ENCODE results near the gene ADIPOQ.

The ADIPOQ gene

GRCh38 chr3:186841620-186842019 is 890 bp upstream of the ADIPOQ start:
- no peak for TF ChIP-seq ZNF473 (tag by site-specific recombination; IDR thresholded peaks at IDR 0.05)
- TF ChIP-seq CTCF (tag by site-specific recombination; IDR thresholded peaks at IDR 0.05) = no peak
- TF ChIP-seq ZNF555 (tag by site-specific recombination; conservative IDR thresholded peaks at IDR 0.05) = no peak
- no peak for TF ChIP-seq TSHZ1 (tag by site-specific recombination; IDR thresholded peaks at IDR 0.05; ENCODE audit: borderline replicate concordance)
- TF ChIP-seq ZNF664 (tag by site-specific recombination; IDR thresholded peaks at IDR 0.05) = no peak
- TF ChIP-seq ZNF660 (tag by site-specific recombination; IDR thresholded peaks at IDR 0.05) = no peak
- TF ChIP-seq ZNF184 (tag by site-specific recombination; IDR thresholded peaks at IDR 0.05) = no peak
- no peak for TF ChIP-seq SP3 (tag by site-specific recombination; IDR thresholded peaks at IDR 0.05)
- TF ChIP-seq TCF7L2 (IDR thresholded peaks at IDR 0.05; ENCODE audit: borderline replicate concordance, low read depth, low read length) = no peak
- TF ChIP-seq ZEB2 (tag by site-specific recombination; IDR thresholded peaks at IDR 0.05) = no peak
- no peak for TF ChIP-seq FEZF1 (tag by site-specific recombination; IDR thresholded peaks at IDR 0.05)
- no peak for TF ChIP-seq ZNF670 (tag by site-specific recombination; IDR thresholded peaks at IDR 0.05; ENCODE audit: low read depth)
- POLR2A ChIA-PET = no interaction called here
- H3K27ac ChIP-seq (ENCODE audit: extremely low read depth, low read depth, low read length) = no peak overlapping the region

GRCh38 chr3:186843039-186843432 is 526 bp downstream of the ADIPOQ start:
- TF ChIP-seq IKZF3 (tag by site-specific recombination; IDR thresholded peaks at IDR 0.05) (no peak), ZNF549 (tag by site-specific recombination; IDR thresholded peaks at IDR 0.05) (no peak), ZNF138 (tag by site-specific recombination; IDR thresholded peaks at IDR 0.05; ENCODE audit: borderline replicate concordance) (no peak), ZNF580 (tag by site-specific recombination; IDR thresholded peaks at IDR 0.05) (no peak), ZNF701 (tag by site-specific recombination; IDR thresholded peaks at IDR 0.05) (no peak), SETDB1 (IDR thresholded peaks at IDR 0.05; ENCODE audit: insufficient read length, low read length) (no peak), ZEB2 (tag by site-specific recombination; IDR thresholded peaks at IDR 0.05) (no peak), ZNF416 (tag by site-specific recombination; IDR thresholded peaks at IDR 0.05) (no peak), ZNF354C (tag by site-specific recombination; IDR thresholded peaks at IDR 0.05; ENCODE audit: borderline replicate concordance, low read depth) (no peak), ZNF660 (tag by site-specific recombination; IDR thresholded peaks at IDR 0.05) (no peak), ZNF623 (tag by site-specific recombination; IDR thresholded peaks at IDR 0.05) (no peak), ZFP41 (tag by site-specific recombination; IDR thresholded peaks at IDR 0.05; ENCODE audit: borderline replicate concordance) (no peak)
- TF ChIP-seq, protein P1, sequence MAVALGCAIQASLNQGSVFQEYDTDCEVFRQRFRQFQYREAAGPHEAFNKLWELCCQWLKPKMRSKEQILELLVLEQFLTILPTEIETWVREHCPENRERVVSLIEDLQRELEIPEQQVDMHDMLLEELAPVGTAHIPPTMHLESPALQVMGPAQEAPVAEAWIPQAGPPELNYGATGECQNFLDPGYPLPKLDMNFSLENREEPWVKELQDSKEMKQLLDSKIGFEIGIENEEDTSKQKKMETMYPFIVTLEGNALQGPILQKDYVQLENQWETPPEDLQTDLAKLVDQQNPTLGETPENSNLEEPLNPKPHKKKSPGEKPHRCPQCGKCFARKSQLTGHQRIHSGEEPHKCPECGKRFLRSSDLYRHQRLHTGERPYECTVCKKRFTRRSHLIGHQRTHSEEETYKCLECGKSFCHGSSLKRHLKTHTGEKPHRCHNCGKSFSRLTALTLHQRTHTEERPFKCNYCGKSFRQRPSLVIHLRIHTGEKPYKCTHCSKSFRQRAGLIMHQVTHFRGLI (tag by site-specific recombination; IDR thresholded peaks at IDR 0.05) = no peak
- TF ChIP-seq, protein P2, sequence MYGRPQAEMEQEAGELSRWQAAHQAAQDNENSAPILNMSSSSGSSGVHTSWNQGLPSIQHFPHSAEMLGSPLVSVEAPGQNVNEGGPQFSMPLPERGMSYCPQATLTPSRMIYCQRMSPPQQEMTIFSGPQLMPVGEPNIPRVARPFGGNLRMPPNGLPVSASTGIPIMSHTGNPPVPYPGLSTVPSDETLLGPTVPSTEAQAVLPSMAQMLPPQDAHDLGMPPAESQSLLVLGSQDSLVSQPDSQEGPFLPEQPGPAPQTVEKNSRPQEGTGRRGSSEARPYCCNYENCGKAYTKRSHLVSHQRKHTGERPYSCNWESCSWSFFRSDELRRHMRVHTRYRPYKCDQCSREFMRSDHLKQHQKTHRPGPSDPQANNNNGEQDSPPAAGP (tag by site-specific recombination; IDR thresholded peaks at IDR 0.05) = no peak
- H3K4me1 ChIP-seq (ENCODE audit: control insufficient read depth, insufficient read depth, low read length) = no peaks in the 10 kb centered on the region
- ChIA-PET POLR2A (no interaction called here), CTCF (no interaction called here)
- H3K4me3 ChIP-seq (ENCODE audit: low read depth, low read length) = no peak overlapping the region
- H3K9me3 ChIP-seq (ENCODE audit: control insufficient read depth, insufficient read depth, low read depth, low read length) = no peaks in the 10 kb centered on the region
- no peak overlapping the region for H3K27ac ChIP-seq (ENCODE audit: extremely low read depth, low read depth, low read length)
- no peaks in the 10 kb centered on the region for H3K36me3 ChIP-seq (ENCODE audit: control insufficient read depth in 2 of 2, insufficient read depth in 1 of 2, low read length in 2 of 2)

More at GRCh38 chr3:186841620-186842019, 890 bp upstream of the ADIPOQ start:
- Histone ChIP-seq H3K36me3 (ENCODE audit: control insufficient read depth in 2 of 2, insufficient read depth in 1 of 2, low read length in 2 of 2) (no peaks in the 10 kb centered on the region), H3K4me1 (ENCODE audit: control insufficient read depth, insufficient read depth, low read length) (no peaks in the 10 kb centered on the region), H3K4me3 (ENCODE audit: low read depth, low read length) (no peak overlapping the region), H3K9me3 (ENCODE audit: control insufficient read depth, insufficient read depth, low read depth, low read length) (no peaks in the 10 kb centered on the region)
- CTCF ChIA-PET = interaction anchor here (0.7 kb wide), 1 partner anchor 301 kb away, joined by 4 read pairs; no protein-coding TSS in a partner anchor

Measured in HEK293 (cell line).